GM18858 (cell line): ENCODE data around the gene TPPP2.

Experiments used
- ATAC-seq: cut with Tn5 transposase; IDR thresholded peaks from one replicate; pipeline ENCODE4 v1.9.1; 2021; ENCODE audit not compliant: unreplicated experiment

Gene TPPP2

DNA sequence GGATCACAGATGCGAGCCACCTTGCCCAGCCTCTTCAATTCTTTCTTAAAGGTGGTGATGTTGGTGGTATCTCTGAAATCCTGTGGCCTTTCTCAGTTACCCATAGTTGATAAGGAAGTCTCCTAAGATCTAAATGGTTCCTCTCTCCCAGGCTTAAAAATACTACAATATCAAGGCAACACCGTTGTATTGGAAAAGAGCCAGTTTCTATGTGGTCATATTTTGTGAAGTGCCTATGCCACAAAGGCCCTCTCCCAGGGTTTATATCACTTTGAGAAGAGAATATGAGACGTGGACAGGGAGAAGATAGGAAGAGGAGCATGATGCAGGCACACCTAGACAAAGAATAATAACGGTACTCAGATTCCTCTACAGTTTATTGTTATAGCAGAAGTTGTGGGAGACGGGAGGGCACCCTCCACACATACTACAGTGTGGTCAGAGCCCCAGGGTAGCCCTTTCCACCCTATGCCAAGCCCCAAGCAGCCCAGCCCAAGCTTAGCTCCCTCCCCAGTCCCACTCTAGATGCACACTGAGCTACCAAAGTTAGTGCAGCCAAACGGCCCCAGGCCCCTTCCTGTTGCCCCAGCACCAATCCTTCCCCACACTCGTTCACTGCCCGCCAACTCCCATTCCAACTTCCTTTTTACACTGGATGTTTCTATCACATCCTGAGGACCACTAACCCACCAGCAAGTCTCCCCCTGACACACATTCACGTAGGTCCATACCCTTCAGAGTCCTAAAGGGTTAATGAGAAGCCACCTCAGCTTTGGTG, 13.4 kb upstream of the TPPP2 start:
- ATAC-seq, result no peak

DNA sequence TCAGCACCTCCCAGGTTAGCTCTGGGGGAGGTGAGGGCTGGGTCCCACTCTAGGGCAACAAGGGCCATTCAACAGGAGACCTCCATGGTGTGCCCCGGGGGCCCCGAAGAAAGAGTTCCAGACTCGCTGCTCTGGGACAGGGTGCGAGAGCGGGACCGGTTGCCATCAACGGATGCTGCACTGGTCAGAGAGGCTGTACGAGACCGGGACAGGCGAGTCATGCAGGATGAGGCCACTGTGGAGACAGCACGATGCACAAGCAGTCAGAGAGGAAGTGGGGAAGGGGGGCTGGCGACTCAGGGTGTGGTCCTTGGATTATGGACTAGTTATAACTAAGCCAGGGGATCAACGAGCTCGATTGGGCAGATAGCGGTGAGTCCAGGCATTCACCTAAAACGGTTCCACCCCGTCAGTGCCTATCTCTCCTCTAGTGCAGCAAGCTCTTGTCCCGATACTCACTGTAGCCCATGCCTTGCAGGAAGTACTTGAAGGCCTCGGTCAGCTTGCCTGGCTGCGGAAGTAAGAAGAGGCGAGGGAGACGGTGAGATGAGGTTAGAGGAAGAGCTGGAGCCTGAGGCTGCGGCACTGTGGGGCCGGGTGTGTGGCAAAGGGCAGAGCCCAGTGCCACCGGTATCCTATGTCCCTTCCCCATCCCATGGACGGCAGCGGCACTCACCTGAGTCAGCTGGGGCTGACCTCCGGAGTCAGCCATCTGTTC, 12.3 kb upstream of the TPPP2 start:
- ATAC-seq, result no peak

DNA sequence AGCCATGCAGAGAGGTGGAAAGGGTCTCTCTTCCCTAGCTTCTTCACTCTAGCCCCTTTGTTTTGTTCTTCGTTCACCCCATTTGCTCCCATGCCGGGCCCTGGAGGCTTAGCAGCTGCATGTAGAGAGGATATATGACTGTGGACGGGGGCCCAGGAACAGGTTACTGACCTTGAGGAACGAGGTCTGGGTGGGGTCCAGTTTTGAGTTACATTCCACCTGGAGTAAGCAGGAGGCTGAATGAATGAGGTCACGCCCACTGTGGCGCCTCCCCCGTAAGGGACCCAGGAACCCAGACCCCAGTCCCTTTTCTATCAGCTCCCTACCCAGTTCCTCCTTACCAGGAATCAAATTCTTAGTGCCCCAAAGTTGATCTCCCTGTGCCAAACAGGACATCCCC, 11.7 kb upstream of the TPPP2 start:
- ATAC-seq, result no peak

DNA sequence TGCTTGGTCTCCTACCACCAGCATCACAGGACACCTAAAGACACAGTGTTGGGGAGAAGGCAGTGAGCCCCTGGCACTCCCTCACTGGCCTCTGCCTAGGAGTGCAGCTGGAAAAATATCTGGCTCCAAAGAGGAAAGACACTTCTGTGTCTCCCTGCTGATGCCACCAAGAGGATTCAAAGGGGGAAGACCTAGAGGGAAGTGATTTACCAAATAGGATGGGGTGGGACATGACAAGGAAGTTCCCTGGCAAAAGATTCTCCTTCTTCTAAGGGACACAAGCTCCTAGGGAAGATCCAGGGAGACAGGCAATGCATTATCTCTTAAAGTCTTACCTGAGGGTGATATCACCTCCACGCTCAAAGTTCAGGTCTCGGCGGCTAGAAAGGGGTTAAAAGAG, 11.2 kb upstream of the TPPP2 start:
- no peak for ATAC-seq

DNA sequence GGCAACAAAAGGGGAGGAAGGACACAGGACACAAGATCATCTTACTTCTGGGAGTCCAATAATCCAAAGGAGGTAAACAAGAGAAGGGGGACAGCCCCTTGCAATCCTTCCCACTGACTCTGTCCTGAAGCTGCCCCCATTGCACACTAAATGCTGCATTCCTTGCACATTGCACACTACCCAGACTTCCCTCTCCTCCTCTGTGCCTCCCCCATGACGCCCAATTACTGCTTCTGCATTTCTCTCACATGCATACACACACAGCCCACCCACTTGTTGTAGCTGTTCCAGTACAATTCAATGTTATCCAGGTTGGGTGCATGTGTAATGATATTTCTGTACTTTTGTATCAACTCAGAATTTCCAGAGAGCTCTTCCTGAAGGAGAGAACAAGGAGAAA, 10.7 kb upstream of the TPPP2 start:
- ATAC-seq, result no peak

DNA sequence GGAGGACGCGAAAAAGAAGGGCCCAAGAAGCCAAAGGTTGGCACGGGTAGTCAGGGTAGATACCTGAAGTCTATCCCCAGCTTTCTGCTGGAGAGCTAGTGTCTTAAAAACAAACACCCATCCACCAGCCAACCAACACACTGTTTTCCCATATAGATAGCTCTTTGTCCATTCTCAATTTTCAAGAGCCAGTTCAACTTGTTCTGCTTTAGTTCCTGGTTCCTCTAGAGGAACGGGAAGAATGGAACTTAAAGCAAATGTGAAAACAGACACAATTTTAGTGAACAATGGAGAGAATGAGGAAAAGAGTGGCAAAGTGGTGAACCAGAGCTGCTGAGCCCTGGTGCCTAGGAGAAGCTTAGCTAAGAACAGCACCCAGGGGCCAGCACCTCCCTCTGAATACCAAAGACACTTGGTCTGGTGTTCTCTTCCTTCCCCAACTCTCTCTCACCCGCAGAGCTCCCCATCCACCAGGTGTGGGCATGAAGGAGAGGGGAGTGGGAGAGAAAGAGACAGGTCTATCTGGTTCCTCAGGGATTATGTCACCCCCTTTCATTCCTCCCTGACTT, 9.0 kb upstream of the TPPP2 start:
- ATAC-seq, result no peak

DNA sequence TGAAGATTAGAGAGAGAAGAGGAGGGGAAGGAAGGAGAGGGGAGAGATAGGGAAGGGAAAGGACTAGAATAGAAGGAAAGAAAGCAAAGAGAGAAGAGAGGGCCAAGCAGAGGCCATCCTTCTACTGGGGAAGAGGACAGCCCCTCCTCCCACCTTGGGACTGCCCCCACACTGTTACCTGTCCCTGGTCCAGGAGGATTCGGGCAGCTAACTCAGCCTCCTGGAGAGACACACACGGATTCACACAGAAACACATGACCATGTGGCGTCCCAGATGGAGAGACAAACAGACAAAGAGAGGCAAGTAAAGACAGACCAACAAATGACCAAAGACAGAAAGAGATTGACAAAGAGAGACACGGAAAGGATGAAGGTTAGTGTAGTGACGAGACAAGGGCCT, 7.3 kb upstream of the TPPP2 start:
- ATAC-seq, result no peak

DNA sequence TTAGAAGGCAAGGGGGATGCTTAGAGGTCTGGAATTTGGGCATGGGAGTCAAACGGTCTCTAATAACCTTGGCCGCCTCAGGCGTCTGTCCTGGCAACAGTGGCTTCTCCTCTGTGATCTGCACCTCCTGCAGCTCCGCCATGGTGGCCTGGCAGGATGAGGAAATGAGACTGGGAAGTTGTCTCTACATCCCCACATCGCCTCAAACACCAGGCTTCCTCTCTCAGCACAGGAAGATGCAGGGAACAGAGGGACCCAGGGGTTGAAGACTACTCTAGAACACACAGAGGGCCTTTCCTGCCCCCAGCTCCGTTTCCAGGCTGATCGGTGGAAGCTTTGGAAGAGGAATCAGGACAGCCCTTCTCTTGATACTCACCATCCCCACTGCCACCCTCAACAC, 6.8 kb upstream of the TPPP2 start:
- ATAC-seq, result no peak

DNA sequence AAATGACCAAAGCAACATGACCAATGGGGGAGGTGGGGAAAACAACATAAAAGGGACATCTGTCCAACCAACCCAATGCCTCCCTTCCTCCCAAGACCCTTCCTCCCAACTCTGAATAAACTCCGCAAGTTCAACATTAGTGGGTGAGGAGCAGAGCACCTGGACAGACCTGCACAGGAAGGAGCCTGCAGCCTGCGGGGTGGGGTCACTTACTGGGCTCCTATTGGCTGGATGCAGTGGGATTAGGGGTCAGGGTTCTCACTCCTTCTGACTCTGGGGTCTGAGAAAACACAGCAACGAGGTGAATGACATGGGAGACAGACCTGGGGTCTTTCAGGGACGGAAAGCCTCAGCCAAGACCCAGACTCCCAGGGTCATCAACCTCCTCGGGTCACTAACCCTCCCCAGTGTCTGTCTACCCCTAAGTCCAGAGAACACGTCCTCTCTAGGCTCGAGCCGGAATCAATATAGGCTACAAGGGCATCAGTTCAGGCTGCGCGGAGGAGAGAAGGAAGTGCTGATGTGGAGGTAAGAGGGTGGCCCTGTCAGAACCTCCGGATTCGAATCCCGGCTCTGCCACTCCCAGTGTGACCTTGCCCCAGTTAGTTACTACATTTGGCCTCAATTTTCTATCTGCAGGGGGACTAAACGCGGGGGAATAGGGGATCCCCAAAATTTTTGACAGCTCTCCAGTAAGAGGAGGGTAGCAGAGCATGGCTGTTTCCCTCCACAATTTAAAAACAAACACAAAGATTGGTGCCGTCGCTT, 6.0 kb upstream of the TPPP2 start:
- no peak for ATAC-seq

DNA sequence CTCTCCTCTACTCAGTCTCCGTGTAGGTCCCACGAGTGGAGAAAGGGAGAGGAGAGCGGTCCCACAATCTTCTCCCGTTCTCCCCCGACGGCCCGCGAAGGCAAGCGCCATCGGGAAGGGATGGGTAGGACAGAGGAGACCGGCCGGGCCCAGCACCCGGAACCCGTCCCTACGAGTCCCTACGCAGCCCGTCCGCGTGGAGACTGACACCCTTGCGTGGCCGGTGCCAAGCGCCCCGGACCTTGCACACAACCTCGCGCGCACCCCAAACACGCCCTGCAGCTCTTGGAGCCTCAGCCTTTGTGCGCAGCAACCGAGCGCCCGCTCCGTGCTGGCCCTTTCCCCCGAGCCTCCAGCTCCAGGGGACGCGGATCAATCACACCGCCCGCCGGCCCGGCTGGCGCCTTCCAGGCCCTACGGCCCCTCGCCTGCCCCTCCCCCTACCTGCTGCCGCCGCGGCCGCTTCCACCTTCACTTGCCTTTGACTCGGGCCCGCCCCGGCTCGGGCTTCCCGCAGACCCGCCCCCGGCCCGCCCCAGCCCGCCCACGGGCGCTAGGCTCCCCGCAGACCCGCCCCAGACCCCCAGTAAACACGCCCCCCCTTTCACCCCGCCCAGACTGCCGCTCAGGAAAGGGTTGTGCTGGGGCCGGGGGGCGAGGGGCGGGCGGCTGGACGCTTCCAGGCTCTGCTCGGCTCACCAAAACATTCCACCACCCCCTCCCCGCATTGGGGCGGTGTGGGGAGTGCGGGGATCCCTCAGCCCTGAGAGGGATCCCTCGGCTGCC, 5.2 kb upstream of the TPPP2 start, which contains the start of gene NDRG2:
TSS of gene NDRG2 (minus strand) at position 477 of the 786 bp plus-strand sequence. CDS start 1,746 bp downstream, outside the sequence.
- ATAC-seq, result no peak

DNA sequence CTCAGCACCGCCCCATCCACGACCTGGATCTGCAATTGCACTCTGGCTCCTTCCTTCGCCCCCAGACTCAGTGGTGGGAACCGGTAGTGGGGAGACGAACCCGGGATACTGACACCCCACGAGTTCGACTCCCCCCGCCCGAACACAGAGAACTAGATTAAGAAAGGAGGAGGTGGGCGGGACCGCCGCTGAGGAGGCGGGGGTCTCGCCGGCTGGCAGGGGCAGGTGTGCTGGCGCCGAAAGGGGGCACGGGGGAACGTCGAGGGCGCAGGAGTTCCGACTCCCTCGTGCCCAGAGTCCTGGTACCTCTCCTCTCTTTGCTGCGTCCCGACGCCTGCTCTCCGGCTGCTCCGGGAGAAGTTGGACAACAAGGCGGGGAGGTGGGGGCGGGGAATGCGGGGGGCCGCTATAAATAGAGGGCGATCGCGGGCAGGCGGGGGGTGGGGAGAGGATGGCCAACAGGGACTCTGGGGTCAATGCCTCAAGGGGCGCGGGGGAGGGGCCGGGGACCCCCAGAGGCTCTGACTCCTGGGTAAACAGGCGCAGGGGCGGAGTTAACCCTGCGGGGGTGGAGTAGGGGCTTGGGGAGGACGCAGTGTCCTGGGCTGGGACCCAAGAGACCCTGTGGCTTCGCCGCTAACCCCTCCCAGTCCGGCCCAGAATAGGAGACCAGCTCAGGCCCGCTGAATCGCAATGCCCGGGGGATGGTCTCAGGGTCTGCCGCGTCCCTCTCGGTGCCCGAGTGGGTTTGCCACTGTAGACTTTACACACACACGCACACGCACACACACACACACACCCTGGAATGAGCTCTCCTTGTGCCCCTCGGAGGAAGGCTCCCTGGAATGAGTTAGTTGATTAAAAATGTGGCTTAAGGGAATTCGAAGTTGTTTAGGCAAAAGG, 4.4 kb upstream of the TPPP2 start:
- ATAC-seq, result no peak

DNA sequence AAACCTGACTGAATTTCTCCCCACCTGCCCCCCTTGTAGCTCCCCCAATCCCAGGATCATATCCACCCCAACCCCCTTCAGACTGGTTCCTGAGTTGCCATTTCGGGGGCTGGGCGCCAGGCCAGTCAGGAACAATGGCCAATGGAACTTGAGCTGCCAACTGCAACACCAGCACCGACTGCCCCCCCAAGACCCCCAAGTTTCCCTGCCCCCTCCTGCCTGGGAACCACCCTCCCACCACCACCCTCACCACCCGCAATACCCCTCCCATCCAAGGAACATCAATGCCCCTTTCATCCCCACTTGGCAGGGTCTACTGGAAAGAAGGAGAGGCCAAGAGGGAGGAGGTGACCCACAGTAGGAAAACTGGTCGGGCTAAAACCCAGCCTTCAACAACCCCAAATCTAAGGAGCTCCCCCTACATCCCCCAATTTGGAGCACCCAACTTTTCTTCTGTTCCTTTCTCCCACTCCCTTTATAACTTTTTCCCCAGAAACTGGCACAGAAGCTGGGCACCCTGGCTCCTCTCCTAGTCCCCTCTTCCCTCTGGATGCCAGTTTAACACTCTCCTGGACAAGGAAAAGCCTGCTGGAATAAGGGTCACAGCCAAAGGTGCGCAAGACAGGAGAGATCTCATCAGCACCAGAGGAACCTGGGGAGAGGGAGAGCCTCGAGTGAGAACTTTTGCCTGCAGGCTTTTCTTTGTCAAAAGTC, 3.6 kb upstream of the TPPP2 start:
- no peak for ATAC-seq

DNA sequence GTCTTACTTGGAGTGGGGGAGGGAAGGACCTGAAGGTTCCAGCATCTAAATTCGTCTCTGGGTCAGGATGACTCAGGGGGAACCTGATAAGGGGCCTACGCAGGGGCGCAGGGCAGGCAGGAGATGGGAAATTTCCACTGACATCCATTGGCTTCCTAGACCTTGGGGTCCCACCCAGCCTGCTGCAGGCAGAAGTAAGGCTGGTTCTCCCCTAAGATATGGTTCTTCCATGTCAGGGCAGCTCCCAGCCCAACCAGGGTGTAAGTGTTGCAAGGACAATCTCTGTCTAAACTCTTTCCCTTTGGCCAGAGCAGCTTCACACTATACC, 3.1 kb upstream of the TPPP2 start:
- no peak for ATAC-seq

DNA sequence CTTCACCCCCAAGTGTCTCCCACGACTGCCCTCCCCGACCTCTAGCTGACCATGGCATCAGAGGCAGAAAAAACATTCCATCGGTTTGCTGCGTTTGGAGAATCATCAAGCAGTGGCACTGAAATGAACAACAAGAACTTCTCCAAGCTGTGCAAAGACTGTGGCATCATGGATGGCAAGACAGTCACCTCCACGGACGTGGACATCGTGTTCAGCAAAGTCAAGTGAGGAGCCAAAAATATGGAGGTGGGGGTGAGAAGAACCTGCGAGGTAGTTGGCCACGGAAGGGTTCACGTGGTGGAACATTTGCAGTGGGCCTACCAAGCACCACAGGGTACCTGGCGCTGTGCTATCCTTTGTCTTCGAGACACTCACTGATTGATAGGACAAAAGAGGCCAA, 514 bp downstream of the TPPP2 start:
- no peak for ATAC-seq

DNA sequence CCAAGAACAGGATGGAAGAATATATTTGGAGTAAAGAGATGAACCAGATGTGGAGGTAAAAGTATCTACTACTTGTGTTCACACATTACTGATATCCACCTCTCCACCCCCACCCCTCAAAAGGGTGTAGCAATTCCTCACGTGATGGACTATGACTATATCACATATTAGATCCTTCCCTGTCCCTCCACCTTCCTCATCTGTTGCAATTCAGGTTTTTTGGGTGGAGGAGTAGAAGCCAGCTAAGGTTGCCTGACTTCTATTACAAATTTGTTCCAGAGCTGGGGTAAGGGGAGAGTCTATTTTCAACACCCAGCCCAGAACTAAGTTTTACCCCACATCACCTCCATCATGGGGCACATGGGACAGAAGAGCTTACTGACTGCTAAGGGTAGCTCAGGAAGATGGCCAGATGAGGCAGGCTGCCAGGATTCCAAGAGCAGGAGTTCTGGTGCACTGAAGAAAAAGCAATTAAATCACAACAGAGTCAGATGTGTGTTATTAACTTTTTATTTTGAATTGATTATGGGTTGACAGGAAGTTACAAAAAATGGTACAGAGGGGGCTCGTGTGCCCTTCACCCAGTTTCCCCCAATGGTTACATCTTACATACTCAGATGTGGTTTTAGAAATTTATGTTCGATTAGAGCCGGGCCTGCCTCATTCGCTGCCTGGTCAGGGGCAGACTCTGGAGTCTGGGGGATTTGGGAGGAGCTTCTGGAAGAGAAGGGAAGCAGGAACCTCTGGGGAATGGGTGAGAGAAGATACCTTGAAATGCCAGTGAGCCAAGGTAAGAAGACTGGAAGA, 2.5 kb downstream of the TPPP2 start:
- no peak for ATAC-seq

DNA sequence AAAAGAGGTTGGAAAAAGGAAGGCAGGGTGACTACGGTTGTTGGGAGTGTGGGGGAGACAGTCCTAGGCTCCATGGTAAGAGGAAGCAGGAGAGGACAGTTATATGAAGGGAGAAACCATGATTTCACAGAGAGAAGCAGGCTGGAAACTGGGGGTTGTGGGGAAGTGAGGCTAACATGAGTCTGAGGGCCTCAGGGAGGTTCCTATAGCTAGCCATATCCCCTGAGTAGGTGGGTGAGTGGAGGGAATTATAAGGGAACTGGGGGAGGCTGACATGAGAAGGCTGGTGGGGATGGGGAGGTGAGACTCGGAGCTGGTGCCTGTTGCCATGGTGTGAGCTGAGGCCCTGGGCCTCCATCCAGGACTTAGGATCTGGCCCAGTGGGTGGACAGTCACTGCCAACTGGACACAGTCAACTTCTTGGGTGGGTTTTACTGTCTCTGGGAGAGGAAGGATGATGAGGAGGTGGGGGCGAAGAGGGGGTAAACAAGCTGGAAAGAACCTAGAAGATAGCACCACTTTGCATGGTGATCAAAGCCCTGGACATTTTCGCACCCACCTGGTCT, 3.2 kb downstream of the TPPP2 start:
- ATAC-seq, result no peak

DNA sequence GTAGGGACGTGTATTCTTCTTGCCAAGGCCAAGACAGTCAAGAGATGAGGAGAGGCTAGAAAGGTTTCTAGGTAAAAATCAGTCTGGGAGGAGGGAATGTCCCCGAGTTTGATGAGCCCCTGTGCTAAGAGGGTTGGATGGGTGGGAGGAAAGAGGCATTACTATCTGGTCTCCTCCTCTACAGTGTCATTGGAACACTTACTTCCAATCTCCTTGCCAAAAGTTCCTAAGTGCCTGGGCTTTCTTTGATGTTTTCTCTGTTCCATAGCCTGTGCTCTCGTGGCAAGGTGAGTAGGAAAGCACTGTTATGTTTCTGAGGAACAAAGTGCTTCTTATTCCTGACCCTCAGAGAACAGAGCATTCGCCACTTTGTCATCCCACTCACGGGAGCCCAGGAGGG, 4.7 kb downstream of the TPPP2 start, which contains the start of gene RNASE13:
TSS of gene RNASE13 (minus strand) at position 101 of the 400 bp plus-strand sequence. CDS start 519 bp downstream, outside the sequence.
- ATAC-seq, result no peak

DNA sequence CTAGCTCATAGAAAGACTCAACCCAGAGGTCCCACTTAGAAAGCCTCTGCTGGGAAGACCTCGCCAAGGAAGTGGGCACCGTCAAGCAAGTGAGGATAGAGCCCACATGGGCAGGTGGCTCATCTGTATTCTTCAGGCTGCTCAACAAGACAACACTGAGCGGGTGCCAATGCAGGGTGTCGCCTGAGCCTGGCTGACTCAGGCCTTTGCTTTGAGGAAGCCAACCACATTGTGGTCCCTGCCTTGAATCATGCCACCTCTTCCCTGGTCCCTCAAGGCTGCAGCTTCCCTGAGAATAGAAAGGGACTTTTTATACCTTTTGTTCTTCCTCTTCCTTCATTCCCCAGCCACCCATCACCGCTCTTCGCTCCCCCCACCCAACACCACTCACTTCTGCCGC, 6.7 kb downstream of the TPPP2 start:
- no peak for ATAC-seq
